NCI-H1694 (cell line): ENCODE data around the gene UACA.

Experiments
- DNase-seq: peaks from one replicate; lab custom pipeline; 2025; lab: John Stamatoyannopoulos, UW

The UACA gene

GRCh38 chr15:70786996-70787395 lies 23.6 kb upstream of the UACA start:
- no peak for DNase-seq

- DNase-seq, result no peak
Measured at GRCh38 chr15:70783610-70784022, 20.3 kb upstream of the UACA start.

GRCh38 chr15:70783041-70783440 lies 19.7 kb upstream of the UACA start:
- DNase-seq, result no peak

- no peak for DNase-seq
Measured at GRCh38 chr15:70781236-70781635, 17.9 kb upstream of the UACA start.

GRCh38 chr15:70778258-70779076 lies 15.1 kb upstream of the UACA start:
- no peak for DNase-seq

- DNase-seq, result no peak
Measured at GRCh38 chr15:70777170-70777926, 14.0 kb upstream of the UACA start.

- no peak for DNase-seq
Measured at GRCh38 chr15:70775160-70775559, 11.8 kb upstream of the UACA start.

- no peak for DNase-seq
Measured at GRCh38 chr15:70772402-70772801, 9.0 kb upstream of the UACA start.

GRCh38 chr15:70770863-70771262 lies 7.5 kb upstream of the UACA start:
- no peak for DNase-seq

- no peak for DNase-seq
Measured at GRCh38 chr15:70768257-70768883, 5.0 kb upstream of the UACA start.

- no peak for DNase-seq
Measured at GRCh38 chr15:70767667-70768066, 4.3 kb upstream of the UACA start.

GRCh38 chr15:70766597-70766996 lies 3.2 kb upstream of the UACA start:
- DNase-seq, result no peak

GRCh38 chr15:70765504-70766281 lies 2.3 kb upstream of the UACA start:
- DNase-seq, result no peak

GRCh38 chr15:70763950-70764730 lies 782 bp upstream of the UACA start:
- DNase-seq, result no peak

GRCh38 chr15:70762469-70763119 lies 764 bp downstream of the UACA start:
- DNase-seq, result no peak

GRCh38 chr15:70761931-70762468 lies 1.4 kb downstream of the UACA start:
- DNase-seq, result no peak

- no peak for DNase-seq
Measured at GRCh38 chr15:70761046-70761445, 2.3 kb downstream of the UACA start.

GRCh38 chr15:70758790-70759462 lies 4.4 kb downstream of the UACA start:
- no peak for DNase-seq

GRCh38 chr15:70757627-70758026 lies 5.7 kb downstream of the UACA start:
- DNase-seq, result no peak

- no peak for DNase-seq
Measured at GRCh38 chr15:70754862-70755261, 8.5 kb downstream of the UACA start.
